GM03348 (cell line): ENCODE results near the gene E2F1.
A peak's percentile ranks its signal among the peaks of the same experiment; 100 is the strongest.

Experiments used
- DNase-seq: peaks from one replicate; pipeline ENCODE4 v3.0.0; 2012; ENCODE audit warnings: low spot score

E2F1 gene

DNA sequence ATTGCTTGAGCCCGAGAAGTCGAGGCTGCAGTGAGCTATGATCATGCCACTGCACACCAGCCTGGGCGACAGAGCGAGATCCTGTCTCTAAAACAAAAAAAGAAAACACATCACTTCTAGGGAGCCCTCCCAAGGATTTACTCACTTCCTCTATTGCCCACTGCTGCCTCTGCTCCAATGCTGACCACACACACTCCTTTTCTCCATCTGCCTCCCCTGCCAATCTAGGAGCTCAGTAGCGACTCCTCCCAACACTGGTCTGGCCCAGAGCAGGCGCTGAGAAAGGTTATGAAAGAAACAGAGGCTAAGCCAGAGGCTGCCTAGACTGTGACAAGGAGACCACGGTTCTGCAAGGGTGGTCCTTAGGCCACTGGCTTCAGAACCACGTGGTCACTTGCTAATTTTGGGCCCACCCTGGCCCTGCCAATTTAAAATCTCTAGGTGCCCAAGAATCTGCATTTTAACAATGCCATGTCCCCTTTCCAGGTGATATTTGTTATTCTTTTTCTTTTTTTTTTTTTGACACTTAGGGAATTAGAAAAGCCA, 1.3 kb upstream of the E2F1 start:
- no peak for DNase-seq

DNA sequence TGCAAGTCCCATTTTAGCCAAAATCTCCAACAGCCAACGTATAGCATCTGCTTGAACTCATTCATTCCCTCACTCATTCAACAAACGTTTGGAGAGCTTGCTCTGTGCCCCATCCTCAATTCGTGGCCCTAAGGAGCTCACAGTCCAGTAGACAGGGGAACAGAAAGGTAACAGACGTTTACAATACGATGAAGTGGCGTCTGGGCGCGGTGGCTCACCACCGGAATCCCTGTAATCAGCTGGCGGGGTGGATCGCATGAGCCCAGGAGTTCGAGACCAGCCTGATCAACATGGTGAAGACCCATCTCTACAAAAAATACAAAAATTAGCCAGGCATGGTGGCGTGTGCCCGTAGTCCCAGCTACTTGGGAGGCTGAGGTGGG, 790 bp upstream of the E2F1 start:
- no peak for DNase-seq

DNA sequence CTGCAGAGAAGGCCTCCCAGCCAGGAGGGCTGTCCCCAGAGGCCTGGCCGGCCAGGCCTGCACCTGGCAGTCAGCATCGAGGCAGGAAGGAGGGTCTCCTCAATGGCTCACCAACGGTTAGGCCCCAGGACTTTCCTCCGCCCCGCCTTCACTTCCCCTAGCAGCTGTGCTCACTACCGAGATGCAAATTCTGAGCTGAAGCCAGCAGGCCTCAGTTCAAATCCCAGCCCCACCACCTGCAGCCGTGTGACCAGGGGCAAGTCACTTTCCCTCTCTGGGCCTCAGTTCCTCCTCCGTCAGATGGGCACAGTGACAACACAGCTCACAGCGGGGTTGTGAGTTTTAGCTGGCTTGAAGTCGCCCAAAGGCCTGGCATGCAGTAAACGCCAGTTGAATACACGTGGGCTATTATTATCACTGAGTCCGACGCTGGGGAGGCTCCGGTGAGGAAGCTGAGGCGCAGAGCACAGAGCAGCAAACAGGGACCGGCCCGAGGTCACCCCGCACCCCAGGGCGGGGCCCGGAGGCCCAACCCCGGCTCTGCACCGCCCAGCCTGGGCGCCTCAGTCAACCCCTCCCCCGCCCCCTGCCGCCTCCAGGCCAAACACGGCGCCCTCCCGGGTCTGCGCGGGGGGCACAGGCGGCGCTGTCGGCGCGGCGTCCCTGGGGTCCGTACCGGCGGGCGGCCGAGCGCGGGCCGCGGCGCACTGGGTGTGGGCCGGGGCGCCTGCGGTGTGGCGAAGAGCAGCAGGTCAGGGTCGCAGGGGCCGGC, 671 bp downstream of the E2F1 start:
- peak; percentile 62 for DNase-seq

DNA sequence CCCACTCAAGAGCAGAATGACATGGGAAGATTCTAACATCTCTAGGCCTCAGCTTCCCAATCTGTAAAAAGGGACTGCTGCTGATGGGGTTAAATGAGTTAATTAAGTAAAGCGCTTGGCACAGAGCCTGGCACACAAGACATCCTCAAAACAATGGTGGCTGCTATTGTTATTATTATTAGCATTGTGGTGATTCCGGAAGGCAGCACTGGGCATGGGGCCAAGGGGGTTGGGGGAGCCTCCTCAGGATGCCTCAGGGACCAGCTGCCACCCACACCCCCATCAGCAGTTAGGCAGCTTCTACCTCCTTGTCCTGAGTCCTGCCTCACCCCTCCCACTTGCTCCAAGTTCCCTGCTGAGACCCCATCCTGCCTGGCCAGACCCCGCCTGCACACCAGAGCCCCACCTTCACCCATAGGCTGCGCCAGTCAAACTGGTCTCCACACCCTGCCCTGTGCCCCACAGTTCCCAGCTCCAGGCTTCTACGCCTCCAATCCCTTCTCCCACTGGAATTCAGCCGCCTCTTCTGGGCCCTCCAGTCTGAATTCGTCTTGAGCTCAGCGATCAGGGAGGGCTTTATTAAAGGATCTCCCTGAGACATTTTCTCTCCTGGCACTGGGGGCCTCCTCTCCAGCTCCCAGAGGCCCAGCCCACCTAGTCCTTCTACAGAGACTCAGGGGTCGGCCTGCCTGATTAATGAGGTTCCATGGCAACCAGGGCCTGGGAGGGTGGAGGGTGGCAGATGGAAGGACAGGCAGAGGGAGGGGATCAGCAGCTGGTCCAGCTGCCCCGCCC, 1.5 kb downstream of the E2F1 start:
- no peak for DNase-seq

DNA sequence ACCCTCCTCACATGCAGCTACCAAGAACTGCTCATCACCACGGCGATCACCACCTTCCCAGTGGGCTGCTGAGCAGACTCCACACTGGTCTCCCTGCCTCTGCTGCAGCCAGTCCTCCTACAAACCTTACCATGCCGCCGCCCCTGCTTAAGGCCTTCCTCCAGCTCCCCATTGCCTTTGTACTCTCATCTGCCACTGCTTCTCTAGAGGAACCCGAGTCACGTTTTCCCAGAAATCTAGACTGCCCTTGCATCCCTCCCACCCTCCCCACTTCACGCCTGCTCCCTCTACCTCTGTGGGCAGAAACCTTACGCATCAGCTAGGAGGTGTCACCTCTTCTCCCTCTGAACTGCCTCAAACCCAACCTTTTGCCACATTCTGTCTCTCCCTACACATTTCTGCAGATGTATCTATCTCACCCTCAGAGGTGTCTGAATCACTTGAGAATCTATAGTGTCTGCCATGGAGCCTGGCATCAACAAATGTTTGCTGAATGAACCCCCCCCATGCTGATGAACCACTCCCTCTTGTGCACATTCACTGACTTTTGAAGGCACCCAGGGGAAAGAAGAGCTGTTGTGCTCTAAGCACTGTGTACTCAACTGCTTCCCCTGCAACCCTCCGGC, 4.3 kb downstream of the E2F1 start:
- no peak for DNase-seq

DNA sequence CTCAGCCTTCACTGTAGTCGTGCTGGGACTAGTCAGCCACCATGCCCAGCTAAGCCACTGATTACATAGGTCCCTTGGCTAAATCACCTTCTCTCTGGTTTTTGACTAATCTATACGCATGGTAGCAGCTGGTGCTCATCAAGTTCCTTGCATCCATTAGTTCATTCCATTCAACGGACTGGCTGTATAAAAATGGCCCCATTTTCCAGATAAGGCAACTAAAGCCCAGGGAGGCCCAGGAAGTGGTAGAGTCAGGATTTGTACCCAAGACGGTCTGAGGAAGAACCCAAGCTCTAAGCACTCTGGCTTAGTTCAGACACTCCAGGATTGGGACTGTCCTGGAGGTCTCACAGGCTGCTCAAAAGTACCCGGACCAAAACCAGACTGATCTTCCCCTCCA, 4.9 kb downstream of the E2F1 start:
- DNase-seq, result no peak

DNA sequence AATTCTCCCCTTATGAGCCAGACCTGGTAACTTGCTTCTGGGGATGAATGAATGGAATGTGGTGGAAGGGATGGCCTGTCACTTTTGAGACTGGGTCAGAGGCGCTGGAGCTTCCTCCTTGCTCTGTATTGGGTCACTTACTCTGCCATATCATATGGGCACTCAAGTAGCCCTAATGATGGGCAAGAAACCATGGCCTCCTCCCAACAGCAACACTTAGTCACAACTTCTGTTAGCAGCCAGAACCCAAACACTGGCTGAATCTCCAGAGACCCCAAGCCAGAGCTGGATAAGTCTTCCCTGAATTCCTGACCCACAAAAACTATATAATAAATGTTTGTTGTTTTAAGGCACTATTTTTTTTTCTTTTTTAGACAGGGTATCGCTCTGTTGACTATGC, 5.5 kb downstream of the E2F1 start:
- DNase-seq, result no peak

DNA sequence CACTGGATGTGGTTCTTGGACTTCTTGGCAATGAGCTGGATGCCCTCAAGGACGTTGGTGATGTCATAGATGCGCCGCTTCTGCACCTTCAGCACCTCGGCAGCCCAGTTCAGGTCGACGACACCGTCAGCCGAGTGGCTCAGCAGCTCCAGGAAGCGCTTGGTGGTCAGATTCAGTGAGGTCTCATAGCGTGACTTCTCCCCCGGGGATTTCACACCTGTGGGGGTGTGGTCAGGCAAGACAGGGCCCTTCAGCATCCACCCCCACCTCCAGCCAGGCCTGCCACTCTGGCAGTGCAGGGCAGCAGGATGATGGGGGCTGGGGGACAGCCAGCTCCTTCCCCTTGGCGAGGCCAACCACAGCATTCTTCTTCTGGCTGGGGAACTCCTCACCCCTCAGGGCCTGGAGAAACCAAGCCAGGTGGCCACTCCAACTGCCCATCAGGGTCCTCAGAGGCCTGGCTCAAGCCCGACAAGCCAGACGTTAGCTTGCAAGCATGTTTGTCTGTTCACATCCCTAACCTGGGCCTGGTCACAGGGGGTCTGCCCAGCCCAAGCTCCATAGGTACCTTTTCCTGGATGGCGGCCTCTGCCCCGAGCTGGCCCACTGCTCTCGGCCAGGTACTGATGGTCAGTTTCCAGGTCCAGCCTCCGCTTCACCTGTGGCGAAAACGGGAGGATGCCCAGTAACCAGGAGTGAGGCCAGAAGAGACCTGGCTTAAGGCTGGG, 6.3 kb downstream of the E2F1 start:
- no peak for DNase-seq

DNA sequence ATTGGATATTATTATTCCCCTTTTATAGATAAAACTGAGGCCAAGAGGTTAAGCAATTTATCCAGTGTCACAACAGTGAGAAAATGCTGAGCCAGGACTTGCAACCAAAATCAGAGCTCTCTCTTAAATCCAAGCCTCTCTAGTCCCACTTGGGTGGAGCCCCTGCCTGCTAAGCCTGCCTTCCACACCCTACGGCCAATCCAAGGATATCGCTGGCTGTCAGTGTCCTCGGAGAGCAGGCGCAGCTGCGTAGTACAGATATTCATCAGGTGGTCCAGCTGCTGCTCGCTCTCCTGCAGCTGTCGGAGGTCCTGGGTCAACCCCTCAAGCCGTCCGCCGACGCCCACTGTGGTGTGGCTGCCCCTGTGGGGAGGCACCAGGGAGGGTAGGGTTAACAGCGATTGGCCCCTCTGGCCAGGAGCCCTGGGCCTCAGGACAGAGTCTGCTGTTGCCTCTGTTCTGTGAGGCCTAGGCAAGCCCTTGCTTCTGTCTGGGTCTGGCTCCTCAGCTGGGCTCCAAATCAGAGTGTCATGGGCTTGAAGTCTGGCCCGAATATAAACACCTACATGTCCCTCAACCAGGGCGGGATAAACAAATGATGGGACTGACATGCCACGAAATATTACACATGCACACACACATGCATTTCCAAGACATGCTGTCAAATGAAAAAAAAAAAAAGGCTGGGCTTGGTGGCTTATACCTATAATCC, 8.0 kb downstream of the E2F1 start:
- no peak for DNase-seq

DNA sequence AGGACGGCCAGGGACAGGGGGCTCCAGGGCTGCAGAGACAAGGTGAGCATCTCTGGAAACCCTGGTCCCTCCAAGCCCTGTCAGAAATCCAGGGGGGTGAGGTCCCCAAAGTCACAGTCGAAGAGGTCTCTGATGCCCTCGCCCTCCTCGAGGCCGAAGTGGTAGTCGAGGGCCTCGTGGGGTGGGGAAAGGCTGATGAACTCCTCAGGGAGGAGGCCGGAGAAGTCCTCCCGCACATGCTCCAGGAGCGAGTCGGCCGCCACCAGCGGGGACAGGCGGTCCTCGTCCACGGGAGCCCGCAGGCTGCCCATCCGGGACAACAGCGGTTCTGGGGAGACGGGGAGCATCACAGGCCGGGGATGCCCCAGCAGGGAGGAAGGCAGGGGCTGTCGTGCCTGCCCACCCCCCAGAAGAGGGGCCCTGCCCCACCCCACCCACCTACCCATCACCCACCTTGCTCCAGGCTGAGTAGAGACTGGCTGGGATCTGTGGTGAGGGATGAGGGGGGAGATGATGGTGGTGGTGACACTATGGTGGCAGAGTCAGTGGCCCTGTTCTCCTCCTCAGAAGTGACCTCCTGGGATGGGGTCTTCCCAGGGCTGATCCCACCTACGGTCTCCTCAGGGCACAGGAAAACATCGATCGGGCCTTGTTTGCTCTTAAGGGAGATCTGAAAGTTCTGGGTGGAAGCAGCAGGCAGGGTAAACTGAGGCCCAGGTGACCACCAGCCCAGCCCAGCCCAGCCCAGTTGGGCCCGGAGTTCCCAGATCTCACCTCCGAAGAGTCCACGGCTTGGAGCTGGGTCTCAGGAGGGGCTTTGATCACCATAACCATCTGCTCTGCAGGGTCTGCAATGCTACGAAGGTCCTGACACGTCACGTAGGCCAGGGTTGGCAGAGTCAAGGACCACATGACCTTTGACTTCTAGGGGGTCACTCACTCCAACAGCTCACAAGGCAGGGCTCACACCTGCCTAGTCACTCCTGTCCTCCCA, 9.2 kb downstream of the E2F1 start:
- DNase-seq, result no peak

DNA sequence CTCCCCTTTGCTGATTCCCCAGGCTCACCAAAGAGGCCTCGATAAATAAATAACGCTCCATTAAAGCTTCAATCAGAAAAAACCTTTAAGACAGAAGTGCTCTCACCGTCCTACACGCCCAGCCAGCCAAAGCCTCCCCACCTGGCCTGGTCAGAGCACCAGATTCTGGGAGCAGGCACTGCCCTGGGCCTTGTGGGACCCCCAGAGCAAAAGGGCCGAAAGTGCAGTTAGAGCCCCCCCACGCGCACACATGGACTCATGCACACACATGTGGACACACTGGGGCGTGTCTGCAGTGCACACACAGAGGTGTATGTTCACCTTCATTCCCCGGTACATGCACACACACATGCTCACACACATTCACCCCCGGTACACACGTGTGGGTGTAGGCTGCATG, 10.1 kb downstream of the E2F1 start:
- DNase-seq, result no peak

DNA sequence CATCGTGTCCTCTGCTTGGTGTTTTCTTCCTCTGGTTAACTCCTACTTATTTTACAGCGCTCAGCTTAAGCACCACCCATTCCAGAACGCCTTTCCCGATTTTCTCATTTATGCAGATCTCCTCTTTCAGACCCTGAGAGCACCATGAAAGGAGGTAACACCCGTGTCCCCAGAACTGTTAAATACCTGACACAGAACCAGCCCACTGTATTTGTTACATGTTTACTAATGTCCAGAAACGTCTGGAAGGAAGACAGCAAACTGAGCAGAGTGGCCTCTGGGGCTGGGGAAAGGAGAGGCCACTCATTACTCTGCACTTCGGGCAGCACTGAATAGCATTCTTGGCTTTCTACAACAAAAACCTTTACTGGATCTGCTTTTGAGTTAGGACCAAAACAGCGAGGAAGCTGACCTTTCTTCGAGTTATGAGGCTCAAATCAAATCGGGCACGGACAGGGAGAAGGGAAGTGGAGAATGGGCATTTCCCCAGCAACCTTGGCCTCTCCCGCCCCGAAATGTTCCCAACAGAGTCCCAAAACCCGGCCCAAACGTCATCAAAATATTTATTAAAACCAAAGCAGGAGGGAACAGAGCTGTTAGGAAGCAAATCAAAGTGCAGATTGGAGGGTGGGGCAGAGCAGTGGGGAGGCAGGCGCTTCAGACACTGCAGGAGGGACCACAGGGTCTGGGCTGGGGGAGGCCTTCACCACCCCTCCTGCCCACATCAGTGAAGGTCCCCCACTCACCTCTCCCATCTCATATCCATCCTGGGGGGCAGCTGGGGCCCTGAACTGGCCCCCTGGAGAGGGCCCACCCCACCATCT, 10.8 kb downstream of the E2F1 start:
- no peak for DNase-seq

DNA sequence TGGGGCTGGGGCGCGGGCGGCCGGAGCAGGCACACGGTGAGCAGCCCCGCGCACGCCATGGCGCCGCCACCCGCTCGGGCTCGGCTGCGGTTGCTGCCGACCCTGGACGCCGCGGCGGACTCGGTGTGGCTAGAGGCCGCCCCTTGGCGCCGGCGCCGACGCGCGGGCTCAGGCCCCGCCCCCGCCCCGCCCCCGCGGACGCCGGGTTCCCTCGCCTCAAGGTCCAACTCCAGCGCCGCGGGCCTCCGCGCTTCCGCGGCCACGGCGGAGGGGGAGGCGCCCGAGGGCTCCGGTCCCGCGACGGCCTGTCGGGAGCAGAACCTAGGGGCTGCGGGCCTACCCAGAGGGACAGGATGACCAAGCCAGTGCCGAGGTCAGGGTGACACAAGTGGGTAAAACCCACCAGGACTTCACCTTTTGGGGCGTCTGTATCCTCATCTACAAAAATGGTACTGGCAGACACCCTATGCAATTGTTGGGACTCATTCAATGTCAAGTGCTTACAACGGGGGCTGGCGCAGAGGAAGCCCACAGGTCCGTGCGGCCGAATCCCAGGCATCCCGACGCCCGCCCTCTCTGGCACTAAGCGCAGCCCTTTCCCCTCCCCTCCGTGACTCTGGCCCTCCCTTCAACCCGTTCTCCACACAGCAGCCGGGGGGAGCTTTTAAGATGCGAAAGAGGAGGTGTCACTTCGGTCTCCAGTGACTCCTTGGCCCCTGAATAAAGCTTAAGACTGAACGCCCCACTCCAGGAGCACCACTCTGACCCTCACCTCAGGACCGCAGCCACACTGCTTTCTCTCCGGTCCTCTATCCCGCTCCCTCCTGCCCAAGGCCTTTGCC, 11.7 kb downstream of the E2F1 start, which contains the start of gene NECAB3:
Gene NECAB3 (minus strand): TSS at position 135 of the 842 bp plus-strand sequence. CDS start 76 bp downstream, at position 59.
- DNase-seq, result peak; percentile 95

DNA sequence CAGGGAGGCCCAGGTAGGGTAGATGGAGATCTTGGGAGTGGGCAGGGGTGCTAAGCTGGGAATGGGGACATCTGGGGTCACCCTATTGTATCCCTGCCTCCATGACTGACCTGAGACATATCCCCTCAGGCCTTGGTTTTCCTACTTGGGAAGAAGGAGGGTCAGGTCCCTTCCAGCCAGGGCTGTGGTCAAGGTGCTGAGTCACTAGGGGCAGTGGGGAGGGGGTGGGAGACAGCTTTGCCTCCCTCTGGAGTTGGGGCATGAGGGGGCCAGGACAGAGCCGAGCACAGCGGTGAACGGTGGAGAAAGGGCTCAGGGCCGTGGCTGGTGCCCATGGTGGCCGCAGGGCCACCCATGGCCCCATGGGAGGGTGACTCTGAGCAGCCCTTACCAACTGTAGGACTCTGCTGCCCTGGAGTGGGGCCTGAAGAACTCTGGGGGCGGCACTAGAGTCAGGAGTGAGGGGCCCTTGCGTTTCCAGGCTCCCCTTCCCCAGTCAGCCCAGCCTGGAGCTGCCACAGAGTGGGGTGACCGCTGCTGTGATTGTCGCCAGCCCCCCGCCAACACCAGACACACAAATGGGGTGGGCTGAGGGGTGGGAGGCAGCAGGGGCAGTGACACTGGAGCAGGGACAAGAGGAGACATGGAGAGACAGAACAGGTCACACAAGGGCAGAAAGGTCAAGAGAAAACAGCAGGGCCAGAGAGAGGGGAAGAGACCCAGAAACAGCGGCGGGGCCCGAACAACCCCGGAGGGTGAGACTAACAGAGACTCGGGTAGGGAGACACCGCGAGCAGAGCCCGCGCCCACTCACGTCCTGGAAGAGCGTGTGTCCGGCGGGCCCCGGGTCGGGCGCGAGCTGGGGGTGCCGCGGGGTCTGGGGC, 12.5 kb downstream of the E2F1 start:
- DNase-seq, result peak; percentile 22

DNA sequence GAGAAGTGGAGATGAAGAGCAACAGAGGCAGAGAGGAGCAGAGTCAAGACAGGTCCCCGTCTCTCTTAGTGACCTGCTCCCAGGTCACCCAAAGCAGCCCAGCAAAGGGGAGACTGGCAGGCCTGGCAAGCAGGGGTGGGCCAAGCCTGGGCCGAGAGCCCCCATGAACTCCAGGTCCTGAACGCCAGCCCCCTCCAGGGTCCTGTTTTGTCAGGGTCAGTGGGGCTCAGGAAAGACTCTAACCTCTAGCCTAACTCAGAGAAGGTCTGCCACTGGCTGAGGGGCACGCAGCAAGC, 13.1 kb downstream of the E2F1 start:
- DNase-seq, result no peak

DNA sequence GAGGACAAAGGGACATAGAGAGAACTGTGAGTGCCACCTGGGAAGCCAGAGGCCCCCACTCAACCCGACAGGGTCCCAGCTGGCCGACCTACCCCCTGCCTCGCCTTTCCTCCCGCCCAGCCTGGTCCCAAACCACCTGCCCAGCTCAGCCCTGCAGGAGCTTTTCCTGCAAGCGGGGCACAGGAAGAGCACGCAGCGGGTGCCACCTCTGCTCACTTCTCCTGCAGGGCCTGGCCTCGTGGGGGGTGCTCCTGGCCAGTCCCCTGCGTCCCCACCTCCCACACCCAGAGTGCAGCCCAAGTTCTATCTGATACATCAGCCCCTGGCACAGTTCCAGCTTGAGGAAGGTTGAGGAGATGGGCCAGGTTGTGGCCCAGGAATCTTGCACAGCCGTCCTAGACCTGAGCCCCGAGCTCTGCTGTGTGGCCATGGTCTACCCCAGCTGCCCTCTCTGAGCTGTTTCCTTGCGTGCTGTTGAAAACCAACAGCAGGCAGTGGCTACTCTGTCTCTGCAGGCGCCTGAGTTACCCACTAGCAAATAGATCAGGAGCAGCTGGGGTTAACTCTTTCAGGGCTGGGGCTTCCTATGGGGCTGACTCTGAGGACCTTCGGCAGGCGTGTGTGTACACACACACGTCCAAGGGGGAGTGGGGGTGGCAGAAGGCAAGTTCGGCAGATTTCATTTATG, 13.6 kb downstream of the E2F1 start:
- DNase-seq, result no peak
